ENCODE measurements around the gene SORL1-AS1.
"Not testable (repeated sequence)": the region's sequence is repeated elsewhere in the genome, so short reads cannot be mapped to it uniquely, and the experiment has no call there.

The SORL1-AS1 gene

GRCh38 chr11:121414141-121414913 lies 38.4 kb downstream of the SORL1-AS1 start:
- ChIA-PET CTCF (interaction anchor here (0.9 kb wide), 1 partner anchor 8 kb away, joined by 3 read pairs; no protein-coding TSS in a partner anchor), POLR2A (interaction anchor here (1.5 kb wide), 1 partner anchor 20 kb away, joined by 3 read pairs; no protein-coding TSS in a partner anchor)
- ATAC-seq (no peak), DNase-seq (no peak)
- H3K36me3 Mint-ChIP-seq (ENCODE audit: low read depth) = no peaks in the 10 kb centered on the region
- no peak overlapping the region for H3K4me3 Mint-ChIP-seq
- H3K4me1 Mint-ChIP-seq (ENCODE audit: low read depth) = peaks cover 40% of the 10 kb centered on the region
- H3K27ac Mint-ChIP-seq = no peak overlapping the region
- H3K9me3 Mint-ChIP-seq (ENCODE audit: insufficient read depth) = no peaks in the 10 kb centered on the region
- no peaks in the 10 kb centered on the region for H3K27me3 Mint-ChIP-seq (ENCODE audit: low read depth)

DNA sequence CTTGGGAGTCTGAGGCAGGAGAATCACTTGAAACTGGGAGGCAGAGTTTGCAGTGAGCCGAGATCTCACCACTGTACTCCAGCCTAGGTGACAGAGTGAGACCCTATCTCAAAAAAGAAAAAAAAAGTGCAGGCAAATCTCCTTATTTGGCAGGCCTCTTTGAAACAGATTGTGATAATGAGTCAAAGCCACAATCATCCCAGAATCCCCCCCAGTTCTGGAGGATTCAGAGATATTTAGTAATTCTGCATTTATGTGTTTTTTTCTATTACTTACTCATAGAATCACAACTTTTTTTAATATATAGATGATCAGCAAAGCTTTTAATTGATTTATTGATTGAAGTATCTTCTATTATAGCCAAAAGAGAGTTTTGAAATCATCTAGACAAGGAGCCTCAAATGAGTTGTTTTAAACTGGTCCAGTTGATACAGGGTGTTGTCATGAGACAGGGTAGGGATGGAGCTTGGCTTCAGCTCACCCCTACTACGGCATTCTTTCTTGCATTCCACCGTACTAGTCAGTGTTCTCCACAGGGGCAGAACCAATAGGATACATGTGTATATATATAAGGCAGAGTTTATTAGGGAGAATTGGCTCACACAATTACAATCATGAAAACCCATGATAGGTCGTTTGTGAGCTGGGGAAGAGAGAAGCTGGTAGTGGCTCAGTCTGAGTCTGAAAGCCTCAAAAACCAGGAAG lies 39.9 kb downstream of the SORL1-AS1 start:
- Mint-ChIP-seq H3K36me3 (ENCODE audit: low read depth) (no peaks in the 10 kb centered on the region), H3K27ac (peak overlapping the region; percentile 61), H3K9me3 (ENCODE audit: insufficient read depth) (no peaks in the 10 kb centered on the region), H3K4me1 (ENCODE audit: low read depth) (peaks cover 25% of the 10 kb centered on the region), H3K27me3 (ENCODE audit: low read depth) (no peaks in the 10 kb centered on the region), H3K4me3 (no peak overlapping the region)
- ChIA-PET CTCF (interaction anchor here (0.7 kb wide), 1 partner anchor 20 kb away, joined by 4 read pairs; no protein-coding TSS in a partner anchor), POLR2A (no interaction called here)
- no peak for ATAC-seq
- DNase-seq = no peak

- CTCF ChIA-PET = no interaction called here
- Mint-ChIP-seq H3K27me3 (ENCODE audit: low read depth) (no peaks in the 10 kb centered on the region), H3K27ac (no peak overlapping the region), H3K9me3 (ENCODE audit: insufficient read depth) (no peaks in the 10 kb centered on the region), H3K4me3 (no peak overlapping the region), H3K36me3 (ENCODE audit: low read depth) (no peaks in the 10 kb centered on the region), H3K4me1 (ENCODE audit: low read depth) (peaks cover 18% of the 10 kb centered on the region)
- no peak for DNase-seq
- ATAC-seq = no peak
- POLR2A ChIA-PET = no interaction called here
Measured at GRCh38 chr11:121412000-121412587, 40.7 kb downstream of the SORL1-AS1 start.

- H3K4me3 Mint-ChIP-seq; ATAC-seq; H3K27me3 Mint-ChIP-seq (ENCODE audit: low read depth); H3K27ac Mint-ChIP-seq; H3K36me3 Mint-ChIP-seq (ENCODE audit: low read depth); POLR2A ChIA-PET; DNase-seq; H3K9me3 Mint-ChIP-seq (ENCODE audit: insufficient read depth): not testable (repeated sequence)
- peaks cover 13% of the 10 kb centered on the region for H3K4me1 Mint-ChIP-seq (ENCODE audit: low read depth)
- CTCF ChIA-PET = interaction anchor here (1.3 kb wide), 1 partner anchor 9 kb away, joined by 4 read pairs; no protein-coding TSS in a partner anchor
Measured at GRCh38 chr11:121411330-121411729, 41.4 kb downstream of the SORL1-AS1 start.

- not testable (repeated sequence) for DNase-seq
Measured at GRCh38 chr11:121410041-121410440, 42.7 kb downstream of the SORL1-AS1 start.

GRCh38 chr11:121408830-121409229 lies 43.9 kb downstream of the SORL1-AS1 start:
- Mint-ChIP-seq H3K27ac (no peak overlapping the region), H3K36me3 (ENCODE audit: low read depth) (no peaks in the 10 kb centered on the region), H3K4me1 (ENCODE audit: low read depth) (peaks cover 4% of the 10 kb centered on the region), H3K27me3 (ENCODE audit: low read depth) (no peaks in the 10 kb centered on the region), H3K9me3 (ENCODE audit: insufficient read depth) (no peaks in the 10 kb centered on the region), H3K4me3 (no peak overlapping the region)
- POLR2A ChIA-PET = no interaction called here
- DNase-seq (no peak), ATAC-seq (no peak)
- CTCF ChIA-PET = interaction anchor here (0.7 kb wide), 1 partner anchor 42 kb away, joined by 3 read pairs; no protein-coding TSS in a partner anchor

More at GRCh38 chr11:121410041-121410440, 42.7 kb downstream of the SORL1-AS1 start:
- H3K36me3 Mint-ChIP-seq (ENCODE audit: low read depth); H3K27me3 Mint-ChIP-seq (ENCODE audit: low read depth); H3K9me3 Mint-ChIP-seq (ENCODE audit: insufficient read depth); ATAC-seq; POLR2A ChIA-PET; H3K4me1 Mint-ChIP-seq (ENCODE audit: low read depth); H3K4me3 Mint-ChIP-seq; H3K27ac Mint-ChIP-seq: not testable (repeated sequence)
- CTCF ChIA-PET = interaction anchor here (1.3 kb wide), 1 partner anchor 10 kb away, joined by 4 read pairs; no protein-coding TSS in a partner anchor

DNA sequence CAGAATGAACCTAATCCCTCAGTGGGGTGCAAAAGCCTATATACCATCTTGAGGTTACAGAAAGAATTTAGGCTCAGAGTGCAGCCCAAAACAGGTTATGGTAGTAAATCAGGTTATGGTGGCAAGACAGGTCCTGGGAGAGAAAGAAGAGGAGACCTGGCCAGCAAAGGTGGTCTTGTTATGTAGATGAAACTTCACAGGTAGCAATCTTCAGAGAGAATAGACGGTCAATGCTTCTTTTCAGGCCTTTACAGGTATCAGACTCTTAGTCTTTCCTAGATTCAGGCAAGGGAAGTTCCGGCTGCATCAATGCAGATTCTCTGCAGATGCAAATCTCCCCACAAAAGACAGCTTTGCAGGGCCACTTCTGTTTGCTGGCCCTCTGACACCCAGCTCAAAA lies 46.5 kb downstream of the SORL1-AS1 start:
- Mint-ChIP-seq H3K27me3 (ENCODE audit: low read depth) (no peaks in the 10 kb centered on the region), H3K4me3 (no peak overlapping the region), H3K36me3 (ENCODE audit: low read depth) (peaks cover 1% of the 10 kb centered on the region), H3K27ac (no peak overlapping the region), H3K9me3 (ENCODE audit: insufficient read depth) (peaks cover 10% of the 10 kb centered on the region), H3K4me1 (ENCODE audit: low read depth) (no peaks in the 10 kb centered on the region)
- CTCF ChIA-PET = interaction anchor here (0.7 to 1.4 kb wide), 5 partner anchors 9 to 23 kb away, joined by 3 to 4 read pairs (median 3); no protein-coding TSS in a partner anchor
- ATAC-seq (no peak), DNase-seq (no peak)
- POLR2A ChIA-PET = no interaction called here

- H3K27ac Mint-ChIP-seq = no peak overlapping the region
- no peak overlapping the region for H3K4me3 Mint-ChIP-seq
- H3K27me3 Mint-ChIP-seq (ENCODE audit: low read depth) = no peaks in the 10 kb centered on the region
- no peaks in the 10 kb centered on the region for H3K4me1 Mint-ChIP-seq (ENCODE audit: low read depth)
- ChIA-PET POLR2A (interaction anchor here (0.6 kb wide), 1 partner anchor 28 kb away, joined by 4 read pairs; no protein-coding TSS in a partner anchor), CTCF (interaction anchor here (0.8 to 1.4 kb wide), 4 partner anchors 8 to 15 kb away, joined by 3 read pairs; no protein-coding TSS in a partner anchor)
- peaks cover 10% of the 10 kb centered on the region for H3K9me3 Mint-ChIP-seq (ENCODE audit: insufficient read depth)
- no peak for ATAC-seq
- H3K36me3 Mint-ChIP-seq (ENCODE audit: low read depth) = peaks cover 1% of the 10 kb centered on the region
- DNase-seq = no peak
Measured at GRCh38 chr11:121405646-121406045, 47.1 kb downstream of the SORL1-AS1 start.

DNA sequence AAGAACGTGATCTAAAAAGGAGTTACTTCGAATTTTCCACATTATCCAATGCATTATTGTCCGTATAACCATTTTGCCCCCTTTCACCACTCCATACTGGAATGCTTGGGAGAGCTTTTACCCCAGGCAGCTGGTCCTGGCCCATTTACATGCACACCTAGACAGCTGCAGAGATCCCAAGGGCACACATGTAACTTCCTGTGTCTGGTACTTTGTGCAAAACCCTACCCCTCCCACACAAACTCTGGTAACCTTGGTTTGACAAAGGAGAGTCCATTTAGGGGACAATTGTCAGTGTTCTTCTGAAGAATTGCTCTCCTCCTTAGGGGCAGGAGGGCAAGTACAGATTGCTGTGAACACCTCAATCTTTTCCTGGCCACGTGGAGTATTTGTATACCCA lies 58.0 kb downstream of the SORL1-AS1 start:
- H3K4me1 Mint-ChIP-seq (ENCODE audit: low read depth) = peaks cover 21% of the 10 kb centered on the region
- ATAC-seq (no peak), DNase-seq (no peak)
- H3K4me3 Mint-ChIP-seq = no peak overlapping the region
- no peaks in the 10 kb centered on the region for H3K9me3 Mint-ChIP-seq (ENCODE audit: insufficient read depth)
- ChIA-PET POLR2A (interaction anchor here (1.2 kb wide), 1 partner anchor 20 kb away, joined by 3 read pairs; no protein-coding TSS in a partner anchor), CTCF (interaction anchor here (0.8 kb wide), 1 partner anchor 73 kb away, joined by 3 read pairs; no protein-coding TSS in a partner anchor)
- peaks cover 1% of the 10 kb centered on the region for H3K36me3 Mint-ChIP-seq (ENCODE audit: low read depth)
- H3K27me3 Mint-ChIP-seq (ENCODE audit: low read depth) = peaks cover 6% of the 10 kb centered on the region
- H3K27ac Mint-ChIP-seq = no peak overlapping the region

- DNase-seq (no peak), ATAC-seq (no peak)
- Mint-ChIP-seq H3K9me3 (ENCODE audit: insufficient read depth) (no peaks in the 10 kb centered on the region), H3K4me3 (no peak overlapping the region), H3K27ac (no peak overlapping the region), H3K4me1 (ENCODE audit: low read depth) (peaks cover 21% of the 10 kb centered on the region), H3K27me3 (ENCODE audit: low read depth) (peaks cover under 1% of the 10 kb centered on the region), H3K36me3 (ENCODE audit: low read depth) (no peaks in the 10 kb centered on the region)
- ChIA-PET POLR2A (interaction anchor here (1.2 kb wide), 1 partner anchor 21 kb away, joined by 3 read pairs; no protein-coding TSS in a partner anchor), CTCF (interaction anchor here (1.3 kb wide), 1 partner anchor 12 kb away, joined by 3 read pairs; no protein-coding TSS in a partner anchor)
Measured at GRCh38 chr11:121393855-121394254, 58.9 kb downstream of the SORL1-AS1 start.

DNA sequence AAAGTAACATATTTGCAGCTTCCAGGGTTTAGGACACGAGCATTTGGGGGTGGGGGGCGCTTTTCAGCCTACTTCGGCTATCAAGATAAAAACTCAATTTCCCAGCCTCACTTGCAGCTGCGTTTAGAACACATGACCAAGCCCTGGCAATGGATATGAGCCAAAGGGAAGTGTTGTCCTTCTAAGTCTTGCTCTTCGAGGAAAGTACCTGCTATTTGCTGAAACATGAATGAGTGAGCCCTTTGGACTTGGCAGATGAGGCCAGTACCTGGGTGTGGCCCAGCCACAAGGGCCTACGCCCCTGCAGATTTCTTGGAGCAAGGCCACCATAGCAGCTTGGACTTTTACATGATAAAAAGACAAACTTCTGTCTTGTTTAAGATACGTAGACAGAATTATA lies 60.9 kb downstream of the SORL1-AS1 start:
- no peaks in the 10 kb centered on the region for H3K9me3 Mint-ChIP-seq (ENCODE audit: insufficient read depth)

More for the DNA sequence above, 60.9 kb downstream of the SORL1-AS1 start:
- ChIA-PET CTCF (no interaction called here), POLR2A (no interaction called here)
- no peaks in the 10 kb centered on the region for H3K27me3 Mint-ChIP-seq (ENCODE audit: low read depth)
- DNase-seq = no peak
- peaks cover 21% of the 10 kb centered on the region for H3K4me1 Mint-ChIP-seq (ENCODE audit: low read depth)
- ATAC-seq = no peak
- no peak overlapping the region for H3K27ac Mint-ChIP-seq
- H3K36me3 Mint-ChIP-seq (ENCODE audit: low read depth) = no peaks in the 10 kb centered on the region
- H3K4me3 Mint-ChIP-seq = no peak overlapping the region
